ENCODE results near the gene XXYLT1.
"Not testable (repeated sequence)": the region's sequence is repeated elsewhere in the genome, so short reads cannot be mapped to it uniquely, and the experiment has no call there.

The XXYLT1 gene

DNA sequence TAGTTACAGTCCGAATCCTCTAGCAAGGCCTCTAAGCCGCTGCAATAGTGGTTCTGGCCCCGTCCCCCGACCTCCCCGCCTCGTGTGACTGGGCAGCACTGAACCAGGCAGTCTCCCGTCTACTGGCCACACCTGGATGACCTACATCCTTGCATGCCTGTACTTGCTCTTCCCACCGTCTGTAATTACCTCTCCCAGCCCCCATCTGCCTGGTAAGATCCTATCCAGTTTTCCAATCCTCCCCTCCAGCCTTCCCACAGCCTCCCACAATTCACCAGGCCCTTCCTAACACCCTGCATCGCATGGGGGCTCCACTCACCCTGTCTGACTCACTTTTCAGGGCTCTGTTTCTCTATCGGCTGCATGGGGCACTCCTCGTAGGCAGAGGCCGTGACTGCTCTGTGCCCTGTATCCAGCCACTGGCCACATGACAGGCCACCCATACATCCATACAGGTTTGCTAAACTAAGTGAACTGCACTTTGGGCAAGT, 32.8 kb downstream of the XXYLT1 start:
- TF ChIP-seq, protein P1, sequence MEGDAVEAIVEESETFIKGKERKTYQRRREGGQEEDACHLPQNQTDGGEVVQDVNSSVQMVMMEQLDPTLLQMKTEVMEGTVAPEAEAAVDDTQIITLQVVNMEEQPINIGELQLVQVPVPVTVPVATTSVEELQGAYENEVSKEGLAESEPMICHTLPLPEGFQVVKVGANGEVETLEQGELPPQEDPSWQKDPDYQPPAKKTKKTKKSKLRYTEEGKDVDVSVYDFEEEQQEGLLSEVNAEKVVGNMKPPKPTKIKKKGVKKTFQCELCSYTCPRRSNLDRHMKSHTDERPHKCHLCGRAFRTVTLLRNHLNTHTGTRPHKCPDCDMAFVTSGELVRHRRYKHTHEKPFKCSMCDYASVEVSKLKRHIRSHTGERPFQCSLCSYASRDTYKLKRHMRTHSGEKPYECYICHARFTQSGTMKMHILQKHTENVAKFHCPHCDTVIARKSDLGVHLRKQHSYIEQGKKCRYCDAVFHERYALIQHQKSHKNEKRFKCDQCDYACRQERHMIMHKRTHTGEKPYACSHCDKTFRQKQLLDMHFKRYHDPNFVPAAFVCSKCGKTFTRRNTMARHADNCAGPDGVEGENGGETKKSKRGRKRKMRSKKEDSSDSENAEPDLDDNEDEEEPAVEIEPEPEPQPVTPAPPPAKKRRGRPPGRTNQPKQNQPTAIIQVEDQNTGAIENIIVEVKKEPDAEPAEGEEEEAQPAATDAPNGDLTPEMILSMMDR (IDR thresholded peaks at IDR 0.05; ENCODE audit: low read depth, low read length) = no peak
- no peak overlapping the region for H3K4me3 ChIP-seq (replicated peaks in 1 of 2; ENCODE audit: low read depth in 2 of 2, low read length in 2 of 2)
- no peak for DNase-seq (ENCODE audit: low read depth in 2 of 2)

GRCh38 chr3:195236801-195237570, 34.0 kb downstream of the XXYLT1 start:
- TF ChIP-seq, protein P1 (IDR thresholded peaks at IDR 0.05; ENCODE audit: low read depth, low read length) = no peak
- no peak for DNase-seq (ENCODE audit: low read depth in 2 of 2)
- no peak overlapping the region for H3K4me3 ChIP-seq (replicated peaks in 1 of 2; ENCODE audit: low read depth in 2 of 2, low read length in 2 of 2)

DNA sequence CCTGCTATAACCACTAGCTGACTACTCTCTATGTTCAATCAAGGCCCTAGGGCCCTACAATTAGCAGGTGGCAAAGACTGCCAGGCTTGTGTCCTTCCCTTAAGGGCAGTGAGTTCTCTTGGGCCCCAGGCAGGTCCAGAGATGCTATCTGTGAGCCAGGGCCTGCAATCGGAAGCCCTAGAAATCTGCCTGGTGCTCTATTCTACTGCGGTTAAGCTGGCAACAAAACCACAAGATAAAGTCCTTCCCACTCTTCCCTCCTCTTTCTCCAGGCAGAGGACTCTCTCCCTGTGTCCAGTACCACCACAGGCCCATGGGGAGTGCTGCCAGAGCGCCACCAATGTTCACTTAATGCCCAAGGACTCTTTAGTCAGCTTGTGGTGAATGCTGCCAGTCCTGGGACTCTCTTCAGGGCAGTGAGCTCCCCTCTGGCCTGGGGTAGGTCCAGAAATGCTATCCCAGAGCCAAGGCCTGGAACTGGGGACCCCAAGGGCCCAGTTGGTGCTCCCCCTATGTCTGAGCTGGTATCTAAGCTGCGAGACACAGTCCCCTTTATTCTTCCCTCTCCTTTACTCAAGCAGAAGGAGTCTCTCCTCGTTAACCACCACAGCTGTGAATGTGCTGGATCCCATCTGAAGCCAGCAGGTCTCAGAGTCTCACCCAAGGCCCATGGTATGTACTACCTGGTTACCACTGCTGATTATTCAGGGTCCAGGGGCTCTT, 34.7 kb downstream of the XXYLT1 start:
- no peak for DNase-seq (ENCODE audit: low read depth in 2 of 2)
- H3K4me3 ChIP-seq (replicated peaks in 1 of 2; ENCODE audit: low read depth in 2 of 2, low read length in 2 of 2) = no peak overlapping the region
- TF ChIP-seq, protein P1 (IDR thresholded peaks at IDR 0.05; ENCODE audit: low read depth, low read length) = no peak

DNA sequence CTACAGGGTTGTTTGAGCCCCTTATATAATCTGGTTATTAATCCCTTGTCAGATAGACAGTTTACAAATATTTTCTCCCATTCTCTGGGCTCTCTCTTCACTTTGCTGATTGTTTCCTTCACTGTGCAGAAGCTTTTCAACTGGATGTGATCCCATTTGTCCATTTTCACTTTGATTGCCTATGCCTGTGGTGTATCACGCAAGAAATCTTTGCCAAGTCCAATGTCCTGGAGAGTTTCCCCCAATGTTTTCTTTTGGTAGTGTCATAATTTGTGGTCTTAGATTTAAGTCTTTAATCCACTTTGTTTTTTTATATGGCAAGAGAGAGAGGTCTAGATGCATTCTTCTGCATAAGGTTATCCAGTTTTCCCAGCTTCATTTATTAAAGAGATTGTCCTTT, 40.7 kb downstream of the XXYLT1 start:
- TF ChIP-seq, protein P1 (IDR thresholded peaks at IDR 0.05; ENCODE audit: low read depth, low read length) = no peak
- no peak overlapping the region for H3K4me3 ChIP-seq (replicated peaks in 1 of 2; ENCODE audit: low read depth in 2 of 2, low read length in 2 of 2)
- DNase-seq (ENCODE audit: low read depth in 2 of 2) = no peak

DNA sequence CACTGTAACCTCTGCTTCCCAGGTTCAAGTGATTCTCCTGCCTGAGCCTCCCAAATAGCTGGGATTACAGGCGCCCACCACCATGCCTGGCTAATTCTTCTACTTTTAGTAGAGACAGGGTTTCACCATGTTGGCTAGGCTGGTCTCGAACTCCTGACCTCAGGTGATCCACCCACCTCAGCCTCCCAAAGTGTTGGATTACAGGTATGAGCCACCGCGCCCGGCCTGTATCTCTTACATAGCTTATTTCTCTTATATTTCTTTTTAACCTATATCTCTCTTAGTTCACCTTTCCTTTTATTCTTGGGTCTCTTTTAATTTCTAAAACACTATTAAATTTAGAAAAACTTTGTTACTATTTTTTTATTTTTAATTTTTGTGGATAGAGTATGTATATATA, 42.1 kb downstream of the XXYLT1 start:
- DNase-seq (ENCODE audit: low read depth in 2 of 2); H3K4me3 ChIP-seq (replicated peaks in 1 of 2; ENCODE audit: low read depth in 2 of 2, low read length in 2 of 2): not testable (repeated sequence)

DNA sequence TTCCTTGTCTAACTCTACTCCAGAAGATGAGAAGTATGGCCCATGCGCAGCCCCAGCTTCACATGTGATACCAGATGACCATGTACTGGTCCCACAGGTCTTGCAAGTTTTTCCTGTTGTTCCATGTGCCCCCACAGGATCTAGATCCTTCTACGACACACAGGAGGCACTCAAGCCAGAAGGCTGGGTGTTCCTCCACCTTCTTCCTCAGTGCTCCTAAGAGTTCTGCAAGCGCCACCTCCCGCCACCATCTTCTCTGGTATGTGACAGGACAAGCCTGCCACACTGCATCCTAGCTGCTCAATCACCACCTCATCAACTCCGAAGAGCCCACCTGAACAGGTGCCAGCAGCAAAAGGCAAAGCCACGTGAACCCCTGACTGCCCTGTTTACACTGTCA, 43.1 kb downstream of the XXYLT1 start:
- no peak for DNase-seq (ENCODE audit: low read depth in 2 of 2)
- no peak overlapping the region for H3K4me3 ChIP-seq (replicated peaks in 1 of 2; ENCODE audit: low read depth in 2 of 2, low read length in 2 of 2)
- TF ChIP-seq, protein P1 (IDR thresholded peaks at IDR 0.05; ENCODE audit: low read depth, low read length) = no peak

GRCh38 chr3:195226900-195227447, 44.0 kb downstream of the XXYLT1 start:
- TF ChIP-seq, protein P1 (IDR thresholded peaks at IDR 0.05; ENCODE audit: low read depth, low read length) = peak; percentile 41
- no peak overlapping the region for H3K4me3 ChIP-seq (replicated peaks in 1 of 2; ENCODE audit: low read depth in 2 of 2, low read length in 2 of 2)
- peak; percentile 31 to 35 for DNase-seq (ENCODE audit: low read depth in 2 of 2)

All from cardiac fibroblast (primary cell).